GM23248 (cell line): Measurements from ENCODE around the gene CDH22. TPM values are rescaled to one million over a fixed set of nuclear protein-coding genes. Genes with fewer than 3 reads are reported as not detected.
A peak's percentile ranks its signal among the peaks of the same experiment; 100 is the strongest.

Source experiments
- DNase-seq: peaks from one replicate; pipeline ENCODE4 v3.0.0-alpha.2; 2015
- H2AFZ ChIP-seq: fragments of 200-600 bp; sonication (generic); 2 replicates; pipeline ENCODE4 v1.6.1; 2016; ENCODE audit warnings: antibody characterized with exemption
- H3F3A ChIP-seq: fragments of 200-600 bp; sonication (generic); 2 replicates; pipeline ENCODE4 v1.6.1; 2016; ENCODE audit warnings: mild to moderate bottlenecking, antibody characterized with exemption, mixed run types; ENCODE audit not compliant: insufficient read depth
- H3K27ac ChIP-seq: fragments of 200-600 bp; sonication (generic); 2 replicates; pipeline ENCODE4 v1.5.1; 2016; ENCODE audit warnings: mild to moderate bottlenecking
- H3K27me3 ChIP-seq: fragments of 200-600 bp; sonication (generic); replicated peaks from 2 replicates; pipeline ENCODE4 v1.6.1; 2016; ENCODE audit warnings: mild to moderate bottlenecking; ENCODE audit not compliant: insufficient read depth
- H3K36me3 ChIP-seq: fragments of 200-600 bp; sonication (generic); 2 replicates; pipeline ENCODE4 v1.6.1; 2016; ENCODE audit warnings: low read depth, mild to moderate bottlenecking
- H3K4me1 ChIP-seq: fragments of 200-600 bp; sonication (generic); 2 replicates; pipeline ENCODE4 v1.6.1; 2016; ENCODE audit warnings: mild to moderate bottlenecking; ENCODE audit not compliant: insufficient read depth
- H3K4me2 ChIP-seq: fragments of 200-600 bp; sonication (generic); one replicate; pipeline ENCODE4 v1.6.1; 2016; ENCODE audit warnings: mild to moderate bottlenecking; ENCODE audit not compliant: unreplicated experiment
- H3K4me3 ChIP-seq: fragments of 200-600 bp; sonication (generic); 2 replicates; pipeline ENCODE4 v1.5.1; 2016; ENCODE audit warnings: mild to moderate bottlenecking
- H3K79me2 ChIP-seq: fragments of 200-600 bp; sonication (generic); 2 replicates; pipeline ENCODE4 v1.6.1; 2016; ENCODE audit warnings: mild to moderate bottlenecking; ENCODE audit not compliant: insufficient read depth
- H3K9ac ChIP-seq: fragments of 200-600 bp; sonication (generic); 2 replicates; pipeline ENCODE4 v1.6.1; 2016; ENCODE audit warnings: mild to moderate bottlenecking
- H3K9me2 ChIP-seq: fragments of 200-600 bp; sonication (generic); 2 replicates; pipeline ENCODE4 v1.6.1; 2016; ENCODE audit warnings: mixed run types, mild to moderate bottlenecking, moderate library complexity; ENCODE audit not compliant: insufficient read depth
- H3K9me3 ChIP-seq: fragments of 200-600 bp; sonication (generic); one replicate; pipeline ENCODE4 v1.6.1; 2017; ENCODE audit warnings: low read depth
- H4K20me1 ChIP-seq: fragments of 200-600 bp; sonication (generic); 2 replicates; pipeline ENCODE4 v1.6.0; 2016; ENCODE audit not compliant: insufficient read depth
- EZH2 ChIP-seq: fragments of 200-600 bp; sonication (generic); IDR thresholded peaks from 2 replicates; pipeline ENCODE4 v1.6.1; 2018; ENCODE audit warnings: antibody characterized with exemption, mild to moderate bottlenecking; ENCODE audit not compliant: insufficient read depth, poor library complexity, severe bottlenecking
- EZH2phosphoT487 ChIP-seq: fragments of 200-600 bp; sonication (generic); IDR thresholded peaks from 2 replicates; pipeline ENCODE4 v1.6.1; 2018; ENCODE audit warnings: antibody characterized with exemption, moderate library complexity, mild to moderate bottlenecking, low read depth; ENCODE audit not compliant: insufficient read depth
- WGBS, 2 experiments: methylation state at CpG; one replicate each; pipeline ENCODE4 v1.1.6; 2015 to 2017; ENCODE audit warnings: low lambda C conversion rate in 2 of 2, low coverage in 1 of 2; ENCODE audit errors: missing lambda C conversion rate in 2 of 2; 5-methylcytosine and 5-hydroxymethylcytosine counted together
- in situ Hi-C: fragments of 300-500 bp; cut with MboI; formaldehyde crosslinking; loops from 2 replicates; pipeline ENCODE4 v1.15.0; 2020
- polyA plus RNA-seq: library from polyadenylated mRNA; unstranded; fragments of >200 nt; fragmentation: Nextera tagmentation; extraction: Ambion mirVana; gene quantifications from 2 replicates; pipeline ENCODE4 v1.2.1, GENCODE V29; 2016
- total RNA-seq: library from RNA; depleted of rRNA; stranded (reverse); fragments of >200 nt; shearing (Covaris generic); gene quantifications from 2 replicates; pipeline ENCODE4 v1.2.3, GENCODE V29; 2014

CDH22 gene
- total and polyA plus RNA-seq, 2 experiments from 2014 or later = not detected

DNA sequence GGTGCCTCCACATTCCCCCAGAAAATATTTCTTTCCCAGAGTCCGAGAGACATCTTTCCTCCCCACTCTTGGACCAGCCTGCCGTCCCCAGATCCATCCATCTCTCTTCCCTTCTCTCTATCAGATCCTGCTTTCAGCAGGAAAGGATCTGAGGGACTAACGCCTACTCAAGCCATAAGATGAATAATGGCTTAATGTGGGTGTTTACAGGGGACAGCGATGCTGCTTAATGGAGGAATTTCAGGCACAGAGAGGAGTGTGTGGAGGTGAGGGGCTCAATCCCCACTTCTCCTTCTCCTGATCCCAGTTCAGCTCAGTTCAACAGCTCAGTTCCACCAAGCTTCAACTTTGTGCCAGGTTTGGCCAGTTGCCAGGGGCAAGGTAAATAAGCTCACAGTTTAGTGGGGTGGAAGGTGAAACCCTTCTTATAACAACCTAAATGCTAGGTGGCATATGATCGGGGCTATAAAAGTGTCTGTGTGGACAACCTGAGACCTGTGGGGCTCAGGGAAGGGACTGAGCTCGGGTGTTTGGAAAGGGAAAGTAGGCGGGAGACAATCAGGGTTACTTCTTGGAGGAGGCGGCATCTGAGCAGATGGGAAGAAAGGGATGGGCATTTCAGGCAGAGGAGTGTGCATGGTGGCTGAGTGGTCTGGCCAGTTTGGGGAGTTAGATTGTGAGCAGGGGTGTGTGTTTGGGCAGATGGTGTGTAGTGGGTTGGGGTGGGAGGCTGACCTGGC, 55.8 kb downstream of the CDH22 start:
- 13 to 21% methylated on average over 8 of the region's 8 CpGs for WGBS, 2 experiments
- Histone ChIP-seq H3K36me3 (no peaks in the 10 kb centered on the region), H3K27ac (no peak overlapping the region), H3K4me2 (no peak overlapping the region), H3K4me1 (no peaks in the 10 kb centered on the region), H3K9me2 (no peaks in the 10 kb centered on the region), H3K27me3 (peaks cover 48% of the 10 kb centered on the region), H3K4me3 (no peak overlapping the region), H3F3A (no peaks in the 10 kb centered on the region), H3K9ac (no peak overlapping the region), H2AFZ (no peak overlapping the region), H4K20me1 (no peaks in the 10 kb centered on the region), H3K79me2 (no peaks in the 10 kb centered on the region), H3K9me3 (no peaks in the 10 kb centered on the region)
- in situ Hi-C loops = no loop called here
- TF ChIP-seq EZH2 (no peak), EZH2phosphoT487 (no peak)
- DNase-seq = no peak

DNA sequence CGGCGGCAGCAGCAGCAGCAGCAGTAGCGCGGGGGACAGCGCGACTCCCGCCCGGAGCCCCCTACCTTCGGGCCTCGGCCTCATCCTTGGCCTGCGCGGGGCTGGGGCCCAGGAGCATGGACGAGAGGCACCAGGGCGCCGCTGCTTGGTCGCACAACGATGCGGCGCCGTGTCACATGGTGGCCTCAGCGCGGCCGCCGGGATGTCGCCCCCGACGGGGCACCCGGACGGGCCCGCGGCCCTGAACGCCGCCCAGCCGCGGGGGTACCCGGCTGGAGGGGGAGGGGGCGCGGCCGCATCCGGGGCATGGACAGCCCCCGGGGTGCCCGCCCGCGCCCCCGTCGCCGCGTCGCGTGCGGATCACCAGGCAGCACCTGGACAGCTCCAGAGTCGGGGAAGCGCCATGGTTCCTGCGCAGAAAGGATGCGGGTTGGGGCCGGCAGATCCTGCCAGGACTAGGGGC, 57.1 kb downstream of the CDH22 start:
- Histone ChIP-seq H3K4me2 (no peak overlapping the region), H3F3A (no peaks in the 10 kb centered on the region), H3K9me3 (no peaks in the 10 kb centered on the region), H4K20me1 (no peaks in the 10 kb centered on the region), H3K27me3 (peaks cover 54% of the 10 kb centered on the region), H3K9me2 (no peaks in the 10 kb centered on the region), H3K79me2 (no peaks in the 10 kb centered on the region), H3K9ac (no peak overlapping the region), H3K4me1 (no peaks in the 10 kb centered on the region), H2AFZ (no peak overlapping the region), H3K4me3 (no peak overlapping the region), H3K27ac (no peak overlapping the region), H3K36me3 (no peaks in the 10 kb centered on the region)
- peak; percentile 15 for DNase-seq
- TF ChIP-seq EZH2phosphoT487 (no peak), EZH2 (no peak)
- in situ Hi-C loops = no loop called here
- WGBS, 2 experiments = 4 to 9% methylated on average over 33 to 53 of the region's 56 CpGs

DNA sequence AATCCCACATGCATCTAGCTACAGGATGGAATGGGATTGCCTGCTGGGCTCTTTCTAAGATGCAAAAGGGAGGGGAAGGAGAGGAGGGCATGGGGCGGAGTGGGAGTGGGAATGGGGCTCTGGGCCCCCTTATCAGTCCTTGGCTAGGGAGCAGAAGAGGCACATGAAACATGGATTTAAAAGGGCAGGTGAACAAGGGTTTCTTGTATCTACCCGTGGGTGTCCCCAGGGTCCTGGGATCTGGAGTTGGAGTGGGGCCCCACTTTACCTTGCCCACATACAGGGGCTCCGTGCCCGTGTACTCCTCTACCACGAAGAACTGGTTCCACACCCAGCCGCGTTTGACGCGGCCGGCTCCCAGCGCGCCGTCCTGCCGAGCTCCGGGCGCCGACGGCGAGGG, 57.5 kb downstream of the CDH22 start:
- no peaks in the 10 kb centered on the region for H3K36me3 ChIP-seq
- no peak overlapping the region for H2AFZ ChIP-seq
- H4K20me1 ChIP-seq = no peaks in the 10 kb centered on the region
- TF ChIP-seq EZH2phosphoT487 = no peak
- no peak for TF ChIP-seq EZH2
- no peaks in the 10 kb centered on the region for H3K4me1 ChIP-seq
- H3K4me3 ChIP-seq = no peak overlapping the region
- H3F3A ChIP-seq = no peaks in the 10 kb centered on the region
- H3K27me3 ChIP-seq = peaks cover 58% of the 10 kb centered on the region
- no peaks in the 10 kb centered on the region for H3K79me2 ChIP-seq
- no peaks in the 10 kb centered on the region for H3K9me3 ChIP-seq
- 15 to 17% methylated on average over 19 of the region's 19 CpGs for WGBS, 2 experiments
- H3K27ac ChIP-seq = no peak overlapping the region
- no peak overlapping the region for H3K9ac ChIP-seq
- H3K4me2 ChIP-seq = no peak overlapping the region
- no peaks in the 10 kb centered on the region for H3K9me2 ChIP-seq
- no peak for DNase-seq
- in situ Hi-C loops = no loop called here

DNA sequence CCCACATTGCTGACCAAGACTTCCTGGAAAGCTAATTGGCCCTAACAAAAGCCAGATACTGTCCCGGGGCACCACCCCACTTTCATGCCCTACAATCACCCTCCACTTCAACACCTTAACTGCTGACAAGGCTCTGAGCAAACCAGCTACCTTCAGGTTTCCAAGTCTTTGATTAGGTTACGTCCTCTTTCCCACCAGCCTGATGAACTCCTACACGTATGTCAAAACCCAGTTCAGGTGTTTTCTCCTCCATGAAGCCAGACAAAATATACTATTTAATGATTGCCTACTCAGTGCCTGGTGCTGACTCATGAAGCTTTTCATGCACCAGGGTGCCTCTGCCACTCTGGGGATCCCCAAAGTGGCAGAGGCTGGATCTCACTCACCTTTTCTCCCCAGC, 58.6 kb downstream of the CDH22 start:
- no peak for DNase-seq
- WGBS, 2 experiments = 45 to 48% methylated on average over 3 of the region's 3 CpGs
- H3K36me3 ChIP-seq = no peaks in the 10 kb centered on the region
- no peaks in the 10 kb centered on the region for H3K4me1 ChIP-seq
- H4K20me1 ChIP-seq = no peaks in the 10 kb centered on the region
- no peak overlapping the region for H3K4me2 ChIP-seq
- no peaks in the 10 kb centered on the region for H3K79me2 ChIP-seq
- H3K27ac ChIP-seq = no peak overlapping the region
- no peaks in the 10 kb centered on the region for H3F3A ChIP-seq
- H3K9me3 ChIP-seq = no peaks in the 10 kb centered on the region
- no peak overlapping the region for H3K4me3 ChIP-seq
- no peak overlapping the region for H3K9ac ChIP-seq
- no peaks in the 10 kb centered on the region for H3K9me2 ChIP-seq
- peaks cover 58% of the 10 kb centered on the region for H3K27me3 ChIP-seq
- H2AFZ ChIP-seq = no peak overlapping the region
- no peak for TF ChIP-seq EZH2
- no peak for TF ChIP-seq EZH2phosphoT487
- in situ Hi-C loops = no loop called here
